Measurements from ENCODE around the gene DENND5B.
"Not testable (repeated sequence)": the region's sequence is repeated elsewhere in the genome, so short reads cannot be mapped to it uniquely, and the experiment has no call there.

The DENND5B gene

DNA sequence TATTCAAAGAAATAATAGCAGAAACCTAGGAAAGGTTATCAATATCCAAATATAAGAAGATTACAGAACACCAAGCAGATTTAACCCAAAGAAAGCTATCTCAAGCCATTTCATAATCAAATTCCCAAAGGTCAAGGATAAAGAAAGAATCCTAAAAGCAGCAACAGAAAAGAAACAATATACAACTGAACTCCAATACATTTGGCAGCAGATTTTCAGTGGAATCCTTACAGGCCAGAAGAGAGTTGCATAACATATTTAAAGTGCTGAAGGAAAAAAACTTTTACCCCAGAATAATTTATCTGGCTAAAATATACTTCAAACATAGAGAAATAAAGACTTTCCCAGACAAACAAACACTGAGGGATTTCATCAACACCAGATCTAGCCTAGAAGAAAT, 54.3 kb downstream of the DENND5B start:
- no peak for DNase-seq

DNA sequence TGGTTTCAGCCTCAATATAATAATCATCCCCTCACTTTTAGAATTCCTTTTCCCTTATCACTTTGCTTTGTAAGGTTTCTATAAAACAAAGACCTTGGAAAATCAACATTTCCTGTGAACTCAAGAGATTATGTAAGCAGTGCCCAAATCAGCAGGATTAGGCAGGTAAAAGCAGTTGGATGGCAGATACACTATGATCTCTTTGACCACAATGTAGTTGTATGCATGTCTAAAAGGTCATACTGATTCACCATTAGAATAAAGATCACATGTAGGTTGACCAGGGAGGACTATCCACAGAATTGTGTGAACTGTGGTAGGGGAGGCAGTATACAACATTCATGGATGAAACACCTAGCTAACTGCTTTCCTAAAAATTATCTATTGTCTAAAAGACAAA, 57.5 kb downstream of the DENND5B start:
- no peak for DNase-seq

DNA sequence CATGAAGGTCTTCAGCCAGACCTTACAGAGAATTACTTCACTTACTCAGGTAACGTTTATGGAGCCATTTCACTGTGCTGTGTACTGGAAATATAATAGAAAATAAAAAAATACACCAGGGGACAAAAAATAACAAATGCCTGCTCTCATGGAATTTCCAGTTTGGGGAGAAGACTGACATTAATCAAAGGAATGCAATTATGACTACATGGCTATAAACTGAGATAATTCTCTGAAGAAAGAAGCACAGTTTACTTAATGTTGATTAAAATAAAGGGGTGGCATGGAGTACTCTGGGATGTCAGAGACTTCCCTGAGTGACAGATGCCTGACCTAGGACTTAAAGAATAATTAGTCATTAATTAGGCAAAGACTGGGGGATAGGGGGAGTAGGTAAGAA, 59.0 kb downstream of the DENND5B start:
- DNase-seq, result no peak

DNA sequence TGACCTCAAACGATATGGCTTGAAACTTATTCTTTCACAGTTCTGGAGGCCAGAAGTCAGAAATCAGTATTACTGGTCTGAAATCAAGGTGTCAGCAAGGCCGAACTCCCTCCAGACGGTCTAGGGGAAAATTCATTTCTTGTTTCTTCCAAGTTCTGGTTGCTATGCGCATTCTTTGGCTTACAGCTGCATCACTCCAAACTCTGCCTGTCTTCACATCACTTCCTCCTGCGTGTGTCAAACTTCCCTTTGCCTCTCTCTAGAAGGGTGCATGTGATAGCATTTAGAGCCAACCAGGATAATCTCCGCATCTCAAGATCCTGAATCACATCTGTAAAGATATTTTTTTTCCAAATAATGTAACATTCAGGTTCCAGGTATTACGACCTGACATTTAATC, 62.8 kb downstream of the DENND5B start:
- no peak for DNase-seq

DNA sequence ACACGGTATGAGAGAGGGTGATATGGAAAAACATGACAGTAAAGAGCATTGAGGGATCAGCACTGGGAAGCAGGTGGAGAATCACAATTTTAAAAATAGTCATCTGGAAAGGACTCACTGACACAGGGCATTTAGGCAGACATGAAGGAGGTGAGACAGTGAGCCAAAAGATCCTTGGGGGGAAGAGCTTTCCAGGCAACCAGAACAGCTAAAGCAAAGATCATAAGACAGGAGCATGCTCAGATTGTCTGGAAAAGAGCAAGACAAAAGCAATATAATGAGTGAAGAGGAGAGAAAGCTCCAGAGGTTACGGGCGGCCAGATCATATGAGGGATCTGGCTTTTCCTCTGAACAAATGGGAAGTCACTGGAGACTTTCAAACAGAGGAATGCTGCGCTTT, 63.9 kb downstream of the DENND5B start:
- DNase-seq, result no peak

DNA sequence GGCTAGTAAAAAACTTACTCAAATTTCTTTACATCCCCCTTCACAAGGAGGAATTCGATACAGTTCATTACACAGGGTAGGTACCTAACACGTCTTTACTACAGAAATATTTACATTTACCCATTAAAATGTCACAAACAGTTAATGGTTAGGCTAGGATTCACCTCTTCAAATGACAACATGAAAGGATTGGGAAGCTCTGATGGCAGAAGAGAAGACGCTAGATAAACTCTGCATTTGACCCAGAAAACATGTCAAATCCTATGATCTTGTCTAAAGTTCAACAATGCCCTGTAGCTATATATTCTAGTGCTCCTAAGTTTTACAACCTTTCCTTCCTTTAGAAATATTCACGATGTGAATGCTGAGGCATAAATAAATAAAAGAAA, 64.8 kb downstream of the DENND5B start:
- DNase-seq, result no peak

DNA sequence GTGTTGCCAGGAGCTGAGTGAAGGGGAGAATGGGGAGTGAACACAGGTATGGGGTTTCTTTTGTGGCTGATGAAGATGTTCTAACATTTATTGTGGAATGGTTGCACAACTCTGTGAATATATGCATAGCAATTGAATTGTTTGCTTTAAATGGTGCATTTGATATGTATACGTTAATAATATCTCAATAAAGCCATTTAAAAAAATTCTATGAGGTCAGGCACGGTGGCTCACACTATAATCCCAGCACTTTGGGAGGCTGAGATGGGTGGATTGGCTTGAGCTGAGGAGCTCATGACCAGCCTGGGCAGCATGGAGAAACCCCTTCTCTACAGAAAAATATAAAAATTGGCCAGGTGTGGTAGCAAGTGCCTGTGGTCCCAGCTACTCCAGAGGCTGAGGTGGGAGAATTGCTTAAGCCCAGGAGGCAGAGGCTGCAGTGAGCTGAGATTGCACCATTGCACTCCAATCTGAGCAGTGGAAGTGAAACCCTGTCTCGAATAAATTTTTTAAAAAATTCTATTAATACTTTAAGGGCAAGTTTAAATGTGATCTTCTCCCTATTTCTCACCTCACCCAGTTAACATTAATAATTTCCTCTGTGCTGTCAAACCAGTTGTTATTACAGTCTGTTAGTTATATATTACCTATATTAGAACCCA, 65.3 kb downstream of the DENND5B start:
- no peak for DNase-seq

DNA sequence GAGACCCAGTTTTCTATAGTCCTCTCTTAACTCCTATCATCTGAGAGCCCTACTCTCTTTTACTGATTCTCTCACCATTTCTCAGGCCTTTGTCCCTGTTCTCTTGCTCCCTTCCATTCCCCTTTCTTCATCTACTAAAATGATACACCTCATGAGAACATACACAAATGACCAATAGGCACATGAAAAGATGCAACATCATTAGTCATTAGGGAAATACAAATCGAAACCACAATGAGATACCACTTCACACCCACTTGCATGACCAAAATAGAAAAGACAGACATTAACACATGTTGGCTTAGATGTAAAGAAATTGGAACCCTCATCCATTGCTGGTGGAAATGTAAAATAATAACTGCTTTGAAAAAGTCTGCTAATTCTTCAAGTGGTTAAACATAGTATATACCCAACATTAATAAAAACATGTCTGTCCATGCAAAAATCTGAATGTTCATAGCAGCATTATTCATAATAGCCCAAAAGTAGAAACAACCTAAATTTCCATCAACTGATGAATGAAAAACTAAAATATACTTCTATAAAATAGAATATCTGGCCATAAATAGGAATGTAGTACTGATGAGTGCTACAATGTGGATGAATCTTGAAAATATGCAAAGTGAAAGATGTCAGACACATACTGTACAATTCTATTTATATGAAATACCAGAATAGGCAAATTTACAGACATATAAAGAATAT, 66.0 kb downstream of the DENND5B start:
- no peak for DNase-seq

DNA sequence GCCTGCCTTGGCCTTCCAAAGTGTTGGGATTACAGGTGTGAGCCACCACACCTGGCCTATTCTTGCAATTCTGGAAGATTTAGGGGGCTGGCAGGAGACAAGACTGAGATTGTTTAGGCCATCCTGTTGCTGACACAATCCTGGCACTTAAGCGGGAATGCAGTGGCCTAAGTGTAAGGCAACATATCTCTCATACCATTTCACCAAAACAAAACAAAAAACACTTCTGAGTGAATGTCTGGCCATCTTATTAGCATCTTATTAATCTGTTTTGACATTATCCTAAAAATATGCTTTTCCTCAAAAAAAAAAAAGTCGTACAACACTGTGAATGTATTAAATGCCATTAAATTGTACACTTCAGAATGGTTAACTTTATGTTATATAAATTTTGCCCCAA, 67.6 kb downstream of the DENND5B start:
- no peak for DNase-seq

DNA sequence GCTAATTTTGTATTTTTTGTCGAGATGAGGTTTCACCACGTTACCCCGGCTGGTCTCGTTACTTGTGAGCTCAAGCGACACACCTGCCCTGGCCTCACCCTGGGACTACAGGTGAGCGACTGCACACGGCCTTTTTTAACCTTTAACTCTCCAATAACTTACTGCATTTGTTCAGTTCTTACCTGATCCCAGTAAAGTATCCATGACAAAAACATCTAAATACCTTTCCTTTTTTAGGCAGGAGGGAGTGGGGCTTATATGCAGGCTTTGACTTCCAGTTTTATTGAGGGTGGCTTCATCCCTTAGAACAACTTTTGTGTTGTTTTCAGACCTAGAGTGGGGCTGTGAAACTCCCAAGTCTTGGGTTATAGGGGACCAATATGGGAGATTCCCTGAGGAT, 68.3 kb downstream of the DENND5B start:
- no peak for DNase-seq

DNA sequence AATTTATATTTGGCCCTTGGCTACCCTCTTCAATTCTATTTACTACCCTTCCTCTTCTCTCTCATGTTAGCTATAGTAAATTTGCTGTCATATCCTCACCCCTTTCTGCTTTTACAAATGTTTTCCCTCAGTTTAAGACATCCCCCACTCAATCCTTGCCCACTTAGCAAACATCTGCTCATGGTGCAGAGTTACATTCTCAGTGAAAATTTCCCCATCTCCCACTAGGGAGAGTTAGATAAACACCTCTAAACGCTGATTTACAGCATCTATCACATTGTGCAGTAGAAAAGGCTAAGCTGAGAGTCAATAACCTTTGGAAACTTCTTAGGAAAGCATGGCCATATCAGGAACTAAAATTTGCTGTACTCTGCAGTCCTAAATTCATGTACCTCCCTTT, 69.0 kb downstream of the DENND5B start:
- DNase-seq, result no peak

DNA sequence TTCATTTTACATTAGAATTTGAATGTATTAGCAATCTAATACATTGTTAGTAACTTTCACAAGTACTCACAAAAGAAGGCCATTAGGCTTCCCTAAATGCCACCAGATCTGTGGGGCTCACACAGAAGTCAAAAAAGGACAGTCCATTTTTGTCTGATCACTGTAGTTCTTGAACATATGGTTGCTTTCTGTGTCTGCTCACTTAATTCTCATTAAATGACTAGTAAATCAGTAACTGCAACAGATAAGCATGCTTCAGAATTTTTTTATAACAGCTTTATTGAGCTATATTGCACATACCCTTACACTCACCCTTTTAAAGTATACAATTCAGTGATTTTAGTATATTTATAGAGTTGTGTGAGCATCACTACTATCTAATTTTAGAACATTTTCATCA, 71.4 kb downstream of the DENND5B start:
- no peak for DNase-seq

DNA sequence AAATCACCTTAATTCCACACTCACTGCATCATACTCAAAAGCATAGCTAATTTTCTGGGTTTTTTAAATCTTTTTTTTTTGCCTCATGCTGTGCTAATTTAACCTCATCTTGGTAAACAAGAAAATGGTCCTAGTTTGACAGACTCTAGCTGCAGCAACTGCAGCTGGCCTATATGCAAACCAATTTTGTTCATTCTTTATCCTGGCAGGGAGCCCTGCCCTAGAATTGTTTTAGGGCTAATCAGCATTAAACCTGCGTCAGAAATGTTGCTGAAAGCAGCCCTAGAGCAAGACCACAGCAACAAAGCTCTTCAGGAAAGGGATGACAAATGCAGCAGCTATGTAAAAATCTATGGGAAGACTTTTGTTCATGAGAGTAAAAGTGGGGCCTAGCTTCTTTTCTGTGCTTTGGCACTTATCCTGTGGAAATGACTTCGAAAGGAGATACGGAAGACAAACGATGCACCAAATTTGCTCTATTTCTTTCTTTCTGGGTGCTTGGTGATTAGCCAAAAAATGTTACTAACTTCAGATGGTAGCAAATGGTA, 72.2 kb downstream of the DENND5B start:
- DNase-seq, result no peak

DNA sequence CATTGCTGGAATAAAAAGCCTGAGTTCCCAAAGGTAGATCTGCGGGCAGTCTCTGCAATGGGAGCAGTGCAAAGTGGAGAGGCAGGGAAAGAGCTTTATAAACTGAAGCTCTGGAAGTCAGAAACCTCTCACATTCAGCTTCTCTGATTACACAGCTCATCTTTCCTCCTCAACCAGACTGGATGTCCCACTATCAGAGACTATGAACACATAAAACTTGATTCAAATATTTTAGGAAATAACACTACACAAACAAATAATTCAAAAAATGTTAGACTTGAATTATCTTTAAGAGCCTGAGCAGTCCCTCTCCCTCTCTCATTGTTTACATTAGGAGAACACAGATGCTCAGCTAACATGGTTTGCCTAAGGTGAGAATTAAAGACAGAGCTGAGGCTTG, 72.9 kb downstream of the DENND5B start:
- DNase-seq, result no peak

DNA sequence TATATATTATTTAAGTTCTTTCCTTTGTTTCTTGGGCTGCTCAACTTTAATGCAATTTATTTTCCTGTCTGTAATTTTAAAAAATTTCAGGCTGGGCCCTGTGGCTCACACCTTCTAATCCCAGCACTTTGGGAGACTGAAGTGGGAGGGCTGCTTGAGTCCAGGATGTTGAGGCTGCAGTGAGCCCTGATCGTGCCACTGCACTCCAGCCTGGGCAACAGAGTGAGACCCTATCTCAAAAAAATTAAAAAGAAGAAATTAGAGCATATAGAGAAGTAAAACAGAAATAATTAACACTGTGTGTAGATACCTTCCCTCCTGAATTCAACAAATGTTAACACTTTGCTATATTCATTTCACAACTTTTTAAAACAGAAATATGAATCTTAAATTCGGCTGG, 74.2 kb downstream of the DENND5B start:
- no peak for DNase-seq

DNA sequence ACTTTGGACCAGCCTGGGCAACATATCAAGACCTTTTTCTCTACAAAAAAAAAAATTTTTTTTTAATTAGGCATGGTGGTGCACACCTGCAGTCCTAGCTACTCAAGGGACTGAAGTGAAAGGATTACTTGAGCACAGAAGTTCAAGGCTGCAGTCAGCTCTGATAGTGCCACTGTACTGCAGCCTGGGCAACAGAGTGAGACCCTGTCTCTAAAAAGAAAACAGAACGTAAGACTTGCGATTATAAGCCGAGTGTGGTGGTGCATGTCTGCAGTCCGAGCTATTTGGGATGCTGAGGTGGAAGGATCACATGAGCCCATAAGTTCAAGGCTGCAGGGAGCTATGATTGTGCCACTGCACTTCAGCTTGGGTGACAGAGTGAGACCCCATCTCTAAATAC, 76.0 kb downstream of the DENND5B start:
- no peak for DNase-seq

DNA sequence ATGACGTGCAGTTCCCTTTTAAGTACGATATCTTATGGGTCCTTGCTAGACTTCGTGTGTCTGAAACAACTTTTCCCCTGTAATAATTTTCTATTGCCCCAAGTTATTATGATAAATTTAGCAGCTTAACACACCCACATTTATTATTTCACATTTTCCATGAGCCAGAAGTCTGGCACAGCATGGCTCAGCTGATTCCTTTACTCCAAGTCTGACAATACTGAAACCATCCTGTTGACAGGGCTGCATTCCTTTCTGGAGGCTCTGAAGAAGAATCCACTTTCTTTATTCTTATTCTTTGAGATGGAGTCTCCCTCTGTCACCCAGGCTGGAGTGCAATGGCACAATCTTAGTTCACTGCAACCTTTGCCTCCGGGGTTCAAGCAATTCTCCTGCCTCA, 80.9 kb downstream of the DENND5B start:
- no peak for DNase-seq

DNA sequence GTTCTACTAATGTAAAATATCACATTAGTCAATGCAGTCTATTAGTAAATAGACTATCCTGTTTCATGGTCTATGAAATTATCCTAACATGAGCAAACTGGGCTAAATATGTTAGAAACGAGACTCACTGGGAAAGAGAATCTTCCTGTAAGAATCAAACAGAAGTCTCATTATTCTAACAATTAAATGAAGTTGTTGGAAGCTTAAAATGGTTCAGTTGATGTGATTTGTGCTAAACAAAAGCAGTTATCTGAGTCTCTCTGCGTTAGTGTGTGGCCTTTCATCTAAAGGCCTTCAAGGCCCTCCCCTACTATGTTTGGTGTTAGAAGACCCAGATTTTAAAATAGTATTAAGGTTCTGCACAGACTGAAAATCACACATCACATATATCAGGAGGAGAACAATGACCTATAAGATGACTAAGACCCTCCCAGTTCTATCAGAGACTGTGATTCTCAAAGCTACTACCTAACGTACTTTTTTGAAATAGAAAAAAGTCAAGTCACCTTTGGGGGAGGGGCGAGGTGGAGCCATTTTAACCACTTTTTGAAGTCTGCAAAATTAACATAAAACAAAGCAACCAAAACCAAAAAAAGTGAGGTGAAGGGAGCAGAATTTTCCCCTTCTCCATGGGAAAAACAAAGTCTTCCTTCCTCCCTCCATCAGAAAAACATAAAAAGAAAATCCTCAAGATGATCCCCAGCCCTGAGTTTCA, 82.3 kb downstream of the DENND5B start:
- DNase-seq, result no peak

DNA sequence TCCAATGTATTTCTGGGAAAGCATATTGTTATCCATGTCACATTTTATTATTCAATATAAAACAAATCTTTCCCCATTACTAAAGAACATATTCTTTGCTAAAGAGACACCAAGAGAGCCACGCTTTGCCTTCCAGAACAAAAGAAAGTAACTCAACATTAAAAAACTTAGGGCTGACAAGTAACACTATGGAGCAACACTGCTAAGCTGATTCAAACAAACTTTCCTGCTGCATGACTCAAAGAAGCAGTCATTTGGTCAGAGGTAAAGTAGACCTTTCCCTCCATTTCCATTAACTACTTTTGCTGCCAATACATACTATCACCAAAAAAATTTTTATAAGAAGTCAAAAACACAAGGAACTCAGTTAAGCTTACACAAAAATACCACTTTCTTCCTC, 83.0 kb downstream of the DENND5B start:
- DNase-seq, result no peak

DNA sequence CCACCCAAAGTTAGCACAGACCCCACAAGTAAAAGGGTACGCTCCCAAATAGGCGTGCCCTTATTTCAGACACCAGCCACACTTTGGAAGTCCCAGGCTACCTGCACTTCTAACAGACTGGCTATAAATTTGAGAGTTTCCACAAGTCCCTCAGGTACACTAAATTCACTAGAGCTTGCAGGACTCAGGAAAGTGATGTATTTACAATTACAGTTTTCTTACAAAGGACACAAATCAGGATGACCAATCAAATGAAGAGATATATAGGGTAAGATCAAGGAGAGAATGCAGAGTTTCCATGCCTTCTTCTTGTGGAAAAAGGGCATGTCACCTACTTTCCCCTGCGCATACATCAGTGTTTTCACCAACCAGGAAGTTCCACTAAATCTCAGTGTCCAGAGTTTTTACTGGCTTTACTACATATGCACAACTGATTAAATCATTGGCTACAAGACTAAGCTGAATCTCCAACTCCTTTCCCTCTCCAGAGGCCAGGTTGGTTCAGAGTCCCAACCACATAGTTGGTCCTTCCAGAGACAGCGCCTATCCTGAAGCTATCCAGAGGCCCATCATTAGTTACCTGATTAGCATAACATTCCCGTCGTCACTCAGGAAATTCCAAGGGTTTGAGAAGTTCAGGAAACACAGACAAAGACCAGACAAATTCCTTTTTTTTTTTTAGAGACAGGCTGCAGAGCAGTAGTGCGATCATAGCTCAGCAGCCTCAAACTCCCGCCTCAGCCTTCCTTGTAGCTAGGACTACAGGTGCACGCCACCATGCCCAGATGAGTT, 84.2 kb downstream of the DENND5B start:
- DNase-seq, result no peak

DNA sequence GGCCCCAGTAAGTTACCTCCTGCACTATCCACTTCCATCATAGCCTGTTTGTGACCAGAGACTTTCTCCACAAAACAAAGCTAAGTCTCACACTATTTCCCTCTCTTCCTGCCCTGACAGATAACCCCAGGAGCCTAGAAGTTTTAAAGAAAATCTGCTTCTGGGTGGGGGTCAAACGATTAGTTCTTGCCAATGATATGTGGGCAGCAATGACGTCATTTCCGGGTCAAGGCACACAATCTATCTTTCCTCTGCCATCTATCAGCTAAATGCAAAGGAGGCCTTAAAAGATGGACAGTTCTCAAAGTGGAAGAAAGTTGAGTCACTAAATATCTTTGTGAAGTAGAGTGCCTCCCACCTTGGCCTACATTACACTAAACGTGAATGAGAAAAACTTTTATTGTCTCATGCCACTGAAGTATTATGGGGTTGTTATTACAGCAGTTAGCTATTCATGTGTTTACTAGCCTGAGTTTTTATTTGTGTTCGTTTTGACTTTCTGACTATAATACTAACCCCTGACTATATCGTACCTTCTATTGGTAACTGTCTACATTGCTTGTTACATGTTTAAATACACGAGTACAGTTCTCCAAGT, 86.2 kb downstream of the DENND5B start:
- no peak for DNase-seq

DNA sequence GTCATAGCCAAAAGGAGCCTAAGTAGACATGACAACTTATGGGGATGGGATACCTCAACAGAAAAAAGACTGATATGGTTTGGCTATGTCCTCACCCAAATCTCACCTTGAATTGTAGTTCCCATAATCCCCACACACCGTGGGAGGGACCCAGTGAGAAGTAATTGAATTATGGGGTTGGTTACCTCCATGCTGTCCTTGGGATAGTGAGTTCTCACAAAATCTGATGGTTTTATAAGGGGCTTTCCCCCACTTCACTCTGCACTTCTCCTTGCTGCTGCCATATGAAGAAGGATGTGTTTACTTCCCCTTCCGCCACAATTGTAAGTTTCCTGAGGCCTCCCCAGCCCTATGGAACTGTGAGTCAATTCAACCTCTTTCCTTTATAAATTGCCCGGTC, 89.9 kb downstream of the DENND5B start:
- DNase-seq, result not testable (repeated sequence)

DNA sequence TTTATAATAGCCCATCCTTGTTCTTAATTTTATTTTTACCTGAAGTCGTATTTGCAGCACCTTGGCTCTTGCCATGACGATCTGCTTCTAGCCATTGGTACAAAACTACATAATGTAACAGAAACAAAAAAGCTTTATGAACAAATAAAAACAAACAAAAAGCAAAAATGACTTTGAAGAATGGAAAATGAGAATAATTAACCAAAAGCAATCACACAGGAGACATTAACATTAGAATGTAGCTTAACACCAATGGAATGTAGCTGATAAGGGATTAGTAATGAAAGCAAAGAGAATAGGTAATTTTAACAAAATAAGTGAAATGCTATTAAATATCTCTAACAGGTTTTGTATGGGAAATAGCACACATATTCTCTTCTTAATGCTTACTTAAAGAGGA, 91.4 kb downstream of the DENND5B start:
- DNase-seq, result no peak

All from stimulated activated CD4-positive, alpha-beta T cell treated with anti-CD3 and anti-CD28 coated beads, Interleukin-2, amount 100 ng/mL, for 24 hours (primary cell).